Measurements from ENCODE around the gene PTPRR.

Gene PTPRR

DNA sequence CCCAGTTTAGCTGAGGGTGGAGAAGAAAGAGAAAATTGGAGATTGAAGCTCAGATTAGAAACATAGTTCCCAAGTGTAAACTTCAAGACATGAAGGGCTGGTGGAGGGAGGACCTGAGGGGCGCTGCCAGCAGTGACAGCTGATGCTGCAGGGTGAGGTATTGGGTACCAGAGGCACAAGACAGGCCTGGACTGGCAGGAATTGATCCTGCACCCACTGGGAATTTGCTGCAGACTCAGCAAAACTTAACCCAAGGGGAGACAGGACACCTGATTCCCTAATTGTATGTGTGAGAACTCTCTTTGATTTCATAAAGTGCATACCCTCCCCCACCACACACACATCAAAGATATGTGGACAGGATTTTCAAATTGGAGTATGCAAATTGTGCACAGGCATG is 11.6 kb downstream of the PTPRR start:
- DNase-seq, result no peak

DNA sequence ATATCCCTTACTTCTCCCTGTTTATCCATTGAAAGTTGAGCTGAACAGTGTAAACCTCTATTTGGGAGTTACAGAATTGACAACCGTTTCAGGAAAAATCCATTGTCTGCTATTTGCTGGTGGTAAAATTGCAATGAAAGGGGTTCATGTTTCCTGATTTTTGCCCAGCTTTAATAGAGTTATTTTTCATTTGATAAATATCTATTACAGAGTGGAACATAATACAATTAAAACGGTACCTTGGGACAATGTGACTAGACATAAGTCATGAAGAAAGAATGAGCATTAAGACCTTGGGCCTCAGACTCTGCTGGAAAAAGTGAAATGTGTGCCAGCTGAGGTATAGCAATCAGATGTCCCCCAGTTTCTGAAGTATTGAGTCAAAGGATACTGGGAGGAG is 13.1 kb downstream of the PTPRR start:
- DNase-seq, result no peak

DNA sequence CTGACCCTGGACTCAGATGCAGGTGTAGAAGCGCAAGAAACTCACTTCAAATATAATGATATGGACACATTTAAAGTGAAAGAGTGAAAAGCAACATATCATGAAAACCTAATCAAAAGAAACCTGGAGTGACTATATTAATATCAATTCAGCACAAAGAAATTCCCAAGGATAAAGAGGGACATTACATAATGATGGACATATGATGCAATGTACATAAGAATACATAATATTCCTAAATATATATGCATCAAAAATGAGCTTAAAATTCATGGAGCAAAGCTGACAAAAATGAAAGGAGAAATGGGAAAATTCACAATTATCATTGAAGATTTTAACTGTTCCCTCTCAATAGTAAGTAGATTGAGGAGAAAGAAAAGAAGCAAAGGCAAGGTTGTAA is 24.6 kb downstream of the PTPRR start:
- DNase-seq, result no peak

DNA sequence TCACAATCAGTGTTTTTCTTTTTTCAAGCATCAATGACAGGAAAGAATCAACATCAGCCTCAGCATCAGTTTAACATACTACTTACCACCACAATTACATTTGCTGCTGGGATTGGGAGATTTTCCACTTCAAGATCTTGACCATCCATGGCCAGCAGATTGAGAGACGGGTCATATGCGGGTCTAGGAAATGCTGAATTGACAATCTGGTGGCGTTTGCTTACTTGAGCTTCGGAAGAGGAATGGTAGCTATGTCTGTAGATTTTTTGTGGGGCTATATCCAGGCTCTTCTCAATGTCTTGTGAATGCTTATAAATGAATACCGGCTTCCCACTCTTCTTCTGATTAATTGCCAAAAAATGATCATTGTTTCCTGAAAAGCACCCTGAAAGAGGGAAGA is 27.9 kb downstream of the PTPRR start:
- DNase-seq, result no peak

DNA sequence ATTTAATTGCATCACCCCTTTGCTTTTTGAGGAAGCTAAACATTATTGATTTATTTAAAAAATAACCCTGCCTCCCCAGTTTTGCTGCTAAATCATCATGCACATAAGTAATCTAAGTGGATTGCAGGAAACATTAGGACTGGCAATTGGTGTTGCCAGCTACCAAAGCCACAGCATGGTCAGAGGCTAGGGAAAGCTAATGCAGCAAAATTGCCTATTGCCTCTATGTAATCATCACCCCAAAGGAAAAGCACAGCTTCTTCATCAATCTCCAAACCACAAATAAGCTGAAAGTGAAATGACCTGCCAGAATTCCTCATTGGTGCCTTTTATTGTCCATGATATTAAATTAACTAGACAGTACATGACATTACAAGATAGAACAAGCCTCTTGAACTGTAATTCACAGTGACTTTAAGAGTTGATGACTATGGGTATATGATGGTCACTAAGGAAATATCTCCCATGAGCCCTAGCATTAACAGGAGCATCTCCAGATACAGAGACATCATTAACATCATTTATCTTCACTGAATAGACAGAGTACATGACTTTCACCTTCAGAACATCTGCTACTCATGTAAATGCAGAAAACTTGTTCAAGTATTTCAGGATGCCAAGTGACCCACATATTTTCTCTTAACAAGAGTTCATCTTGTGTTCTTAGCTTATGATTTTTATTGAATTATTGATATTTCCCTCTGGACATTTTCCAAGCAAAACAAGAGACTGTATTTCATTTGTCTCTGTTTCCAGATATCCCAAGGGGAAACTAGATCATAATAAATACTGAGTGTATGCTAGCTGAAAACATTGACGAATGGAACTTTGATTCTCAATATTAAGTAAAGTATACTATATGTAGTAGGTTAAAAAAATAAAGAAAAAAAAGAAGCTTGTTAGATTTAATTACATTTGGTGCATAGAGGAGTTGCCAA is 29.4 kb downstream of the PTPRR start:
- DNase-seq, result no peak

DNA sequence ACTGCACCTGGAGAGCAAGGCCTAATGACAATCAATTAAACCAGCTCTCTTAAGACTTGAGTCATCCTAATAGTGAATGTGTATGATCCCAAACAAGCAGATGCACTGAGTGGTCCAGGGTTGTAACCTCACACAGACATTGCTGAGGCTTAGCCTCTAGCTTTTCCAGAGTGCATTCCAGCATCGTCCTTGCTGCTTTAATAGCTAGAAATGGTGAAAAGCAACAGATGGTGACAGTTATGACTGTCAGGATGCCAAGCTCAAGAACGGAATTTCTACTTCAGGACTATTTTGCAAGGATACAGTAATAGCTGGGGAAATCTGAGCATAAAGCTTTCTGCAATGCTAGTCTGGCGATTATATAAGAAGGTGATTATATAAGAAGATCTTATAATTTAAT is 34.6 kb downstream of the PTPRR start:
- DNase-seq, result no peak

DNA sequence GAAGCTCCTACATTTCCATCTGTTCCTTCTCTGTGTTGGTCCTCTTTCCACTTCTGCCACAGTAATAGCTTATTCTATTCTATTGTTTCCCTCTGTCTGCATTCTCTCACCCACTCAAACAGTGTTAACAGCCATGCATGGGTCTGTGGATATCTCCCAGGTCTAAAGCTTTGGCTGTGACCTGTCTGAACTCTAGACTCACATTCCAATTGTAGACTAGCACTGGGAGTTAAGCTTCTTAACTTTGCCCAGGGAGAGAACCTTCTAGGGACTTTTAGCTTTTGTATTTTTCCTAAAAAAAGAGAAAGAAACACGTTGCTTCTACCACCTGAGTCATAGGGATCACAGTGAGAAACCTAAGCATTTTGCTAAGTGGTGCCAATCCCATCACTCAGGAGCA is 36.7 kb downstream of the PTPRR start:
- DNase-seq, result no peak

DNA sequence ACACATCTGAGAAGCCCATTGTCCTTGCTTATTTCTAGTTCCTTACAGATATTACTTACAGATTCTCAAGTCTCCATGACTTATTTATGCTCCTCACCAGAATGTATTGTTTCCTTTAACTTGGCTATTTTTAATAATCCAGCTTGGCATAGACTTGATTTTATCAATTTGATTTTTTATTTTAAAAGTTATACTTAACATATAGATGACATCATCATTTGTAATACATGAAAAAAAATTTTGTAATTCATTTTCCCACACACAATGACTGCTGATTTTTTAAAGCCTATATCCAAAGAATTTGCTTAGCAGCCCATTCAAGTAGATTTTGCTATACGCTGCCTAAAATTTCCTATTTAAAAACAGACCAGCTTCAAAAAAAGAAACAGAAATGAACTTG is 39.8 kb downstream of the PTPRR start:
- no peak for DNase-seq

DNA sequence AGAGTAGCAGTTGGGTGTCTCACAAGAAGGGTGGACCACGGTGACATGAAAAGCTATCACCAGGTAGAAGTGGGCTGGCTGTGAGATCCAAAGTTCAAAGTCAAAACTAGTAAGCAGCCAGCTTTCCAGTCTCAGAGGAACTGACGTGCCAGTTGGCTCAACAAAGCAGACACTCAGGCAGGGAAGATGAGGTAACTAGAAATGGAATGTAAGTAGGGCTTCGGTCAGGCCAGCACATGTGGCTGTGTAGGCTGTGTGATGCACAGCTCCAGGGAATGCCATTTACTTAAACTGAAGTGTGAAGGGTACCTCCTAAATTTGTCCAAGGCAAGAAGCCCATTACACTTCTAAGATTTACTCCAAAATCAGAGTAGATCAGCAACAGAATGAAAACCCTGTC is 43.6 kb downstream of the PTPRR start:
- no peak for DNase-seq

DNA sequence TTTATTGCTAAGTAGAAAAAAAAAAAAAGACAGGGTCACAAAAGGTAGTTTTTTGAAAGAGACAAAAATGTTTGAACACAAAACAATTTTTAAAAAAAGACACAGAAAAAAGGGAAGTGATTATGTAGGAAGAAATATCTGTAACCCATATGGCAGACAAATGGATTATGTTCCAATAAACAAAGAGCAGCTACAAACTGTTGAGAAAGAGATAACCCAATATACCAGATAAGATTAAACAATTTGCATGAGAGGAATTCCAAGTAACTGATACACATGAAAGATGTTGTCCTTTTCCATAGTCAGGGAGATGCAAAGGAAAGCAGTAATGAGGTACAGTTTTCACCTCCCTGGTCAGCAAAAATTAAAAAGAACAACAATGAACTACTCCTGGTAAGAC is 44.9 kb downstream of the PTPRR start:
- no peak for DNase-seq

DNA sequence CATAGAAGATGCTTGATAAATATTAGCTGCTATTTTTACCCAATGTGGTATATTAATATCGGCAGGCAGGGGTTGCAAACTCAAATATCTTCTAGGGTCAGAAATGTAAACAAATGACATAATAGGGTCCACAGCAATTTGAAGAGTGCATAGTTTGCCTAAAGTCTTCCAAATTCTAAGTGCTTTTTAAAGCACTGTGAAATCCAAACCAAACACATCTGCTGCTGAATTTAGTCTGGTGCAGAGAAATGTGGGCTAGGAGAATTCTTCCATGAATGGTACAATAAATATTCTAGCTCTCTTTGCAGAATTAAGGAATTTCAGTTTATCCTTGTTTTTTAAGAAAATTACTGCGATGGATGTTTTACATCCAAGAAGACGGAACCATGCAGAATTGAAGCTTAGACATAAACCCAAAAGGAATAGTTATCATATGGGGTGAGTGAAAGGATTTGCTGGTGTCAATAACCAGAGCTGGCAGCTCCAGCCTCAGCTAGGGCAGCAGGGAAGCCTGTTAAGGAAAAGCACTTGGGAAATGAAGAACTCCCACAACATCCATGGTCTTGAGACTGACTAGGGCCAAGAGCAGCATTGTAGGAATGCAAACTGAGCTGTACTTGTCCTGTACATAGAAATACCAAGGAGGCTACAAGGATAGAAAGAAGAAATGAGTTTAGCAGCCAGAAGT is 65.5 kb downstream of the PTPRR start:
- no peak for DNase-seq

DNA sequence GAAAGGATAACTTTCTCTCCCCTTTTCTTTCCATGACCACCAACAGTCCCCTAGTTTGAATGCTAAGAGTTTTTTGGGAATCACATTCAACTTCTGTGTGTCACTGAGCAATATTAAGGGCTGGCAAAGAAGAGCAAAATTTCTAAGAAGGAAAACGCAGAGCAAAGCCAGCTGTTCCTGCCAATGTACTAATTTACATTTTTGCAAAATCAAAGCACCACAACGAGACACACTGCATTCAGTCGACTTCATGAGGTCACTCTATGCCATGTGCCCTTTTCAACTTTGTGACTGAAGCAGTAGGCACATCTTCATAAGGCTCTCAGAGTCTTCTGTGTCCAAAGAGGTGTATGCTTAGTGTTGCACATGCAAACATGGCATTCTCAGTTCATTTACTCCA is 66.4 kb downstream of the PTPRR start:
- DNase-seq, result no peak

DNA sequence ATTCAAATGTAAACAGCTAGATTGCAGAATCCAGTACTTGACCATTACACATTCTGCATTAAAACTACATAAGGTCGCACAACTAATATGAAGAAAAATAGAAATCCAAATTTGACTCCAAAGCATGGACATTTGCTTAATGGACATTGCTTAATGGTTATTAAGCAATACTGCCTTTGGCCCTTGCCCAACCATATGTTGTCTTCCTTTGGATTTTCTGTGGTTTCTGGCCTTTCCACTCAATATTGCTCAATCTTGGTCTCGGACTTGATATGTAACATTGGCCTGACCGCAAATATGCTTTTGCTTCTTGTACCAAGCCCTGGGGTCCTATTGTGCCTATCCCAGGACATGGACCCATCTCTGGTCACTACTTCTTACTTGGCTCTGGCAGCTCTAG is 67.2 kb downstream of the PTPRR start:
- DNase-seq, result no peak

DNA sequence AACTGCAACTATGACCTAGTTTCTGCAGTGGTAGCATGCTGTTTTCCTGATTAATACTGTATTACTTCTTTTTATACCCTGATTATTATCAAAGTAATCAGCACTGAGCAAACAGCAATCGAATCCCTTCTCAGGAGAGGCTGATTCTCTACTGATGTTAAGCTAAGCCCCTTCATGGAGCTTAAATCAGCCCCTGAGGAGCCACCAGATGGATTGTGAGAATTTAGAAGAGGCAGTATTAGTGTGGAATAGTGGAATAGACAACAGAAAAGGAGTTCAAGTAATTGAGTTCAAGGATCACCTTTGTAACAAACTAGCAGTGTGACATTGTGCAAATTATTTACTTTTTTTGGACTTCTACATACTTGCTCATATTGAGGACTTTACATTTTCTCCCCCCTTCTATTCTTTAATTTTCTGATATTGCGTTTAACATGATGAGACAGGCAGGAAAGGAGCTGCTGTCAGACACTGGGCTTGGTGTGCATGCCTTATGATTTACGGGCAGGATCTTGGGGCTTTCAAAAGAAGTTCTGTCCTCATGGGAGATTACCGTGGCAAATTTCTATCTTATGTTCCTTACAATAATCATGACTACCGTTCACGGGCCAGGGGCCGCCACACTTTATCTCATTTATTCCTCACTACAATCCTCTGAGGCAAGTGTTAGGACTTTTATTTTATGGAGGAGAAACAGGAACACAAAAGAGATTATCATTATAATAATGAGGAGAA is 68.0 kb downstream of the PTPRR start:
- no peak for DNase-seq

DNA sequence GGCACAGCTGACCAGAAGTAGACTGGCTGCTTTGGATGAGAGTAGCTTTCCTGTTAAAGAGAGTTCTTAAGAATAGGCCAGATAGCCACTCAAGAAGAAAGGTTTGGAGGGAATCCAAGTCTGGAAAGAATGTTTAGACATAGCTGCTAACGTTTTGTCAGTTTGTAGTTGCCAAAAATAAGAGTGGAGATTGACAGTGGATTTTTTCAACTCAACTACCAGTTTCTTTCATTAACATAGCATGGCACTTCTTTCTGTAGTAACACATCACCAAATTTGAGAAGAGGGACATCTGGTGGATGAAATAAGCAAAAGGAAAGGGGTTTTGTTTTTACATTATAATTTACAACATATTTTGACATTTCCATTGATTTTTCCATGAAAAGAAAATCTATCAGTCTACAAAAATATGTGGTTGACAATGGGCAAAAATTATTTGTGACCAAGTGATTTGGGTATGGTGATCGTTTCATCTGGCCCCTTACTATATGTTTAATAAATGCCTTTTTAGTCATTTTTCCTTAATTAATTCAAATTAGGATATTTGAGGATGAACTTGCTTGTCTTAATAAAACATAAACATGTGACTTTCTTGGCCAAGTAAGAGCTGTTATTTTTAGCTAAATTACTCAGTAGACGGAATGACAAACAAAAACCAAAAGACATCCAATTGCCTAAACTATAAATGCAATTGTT is 71.1 kb downstream of the PTPRR start:
- no peak for DNase-seq

DNA sequence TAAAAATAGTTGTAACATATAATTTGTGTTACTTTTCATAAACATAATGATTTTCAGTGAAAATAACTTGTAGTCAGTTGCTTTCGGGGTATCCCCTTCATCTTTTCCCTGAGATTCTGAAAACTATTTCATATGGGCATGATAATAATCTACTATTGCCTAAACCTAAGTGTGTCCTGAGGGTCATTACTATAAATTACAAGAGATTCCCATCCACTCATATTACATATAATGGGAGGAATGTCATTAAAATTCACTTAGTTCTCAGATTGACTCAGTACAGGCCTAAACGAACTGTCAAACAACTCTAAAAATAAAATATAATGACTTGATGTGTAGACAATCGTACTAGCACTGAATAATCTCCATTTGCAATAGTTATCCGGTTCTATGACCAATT is 72.7 kb downstream of the PTPRR start:
- DNase-seq, result no peak

DNA sequence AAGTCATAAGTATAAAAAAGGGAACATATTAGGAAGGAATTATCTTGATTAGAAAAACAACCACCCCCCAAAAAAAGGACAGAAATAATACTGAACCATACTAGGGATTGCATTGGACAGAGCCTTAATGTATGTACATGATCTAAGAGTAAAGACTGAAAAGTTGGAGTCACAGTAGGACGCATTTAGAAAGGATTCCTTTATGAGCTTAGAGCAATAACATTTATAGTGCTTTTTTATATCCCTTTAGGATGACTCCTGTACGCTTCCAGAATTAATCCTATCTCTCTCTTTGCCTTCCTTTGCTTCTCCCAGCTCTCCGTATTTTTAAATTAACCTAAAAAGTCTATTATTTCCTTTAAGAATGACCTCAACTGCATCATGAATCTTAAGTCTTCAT is 75.3 kb downstream of the PTPRR start:
- no peak for DNase-seq

DNA sequence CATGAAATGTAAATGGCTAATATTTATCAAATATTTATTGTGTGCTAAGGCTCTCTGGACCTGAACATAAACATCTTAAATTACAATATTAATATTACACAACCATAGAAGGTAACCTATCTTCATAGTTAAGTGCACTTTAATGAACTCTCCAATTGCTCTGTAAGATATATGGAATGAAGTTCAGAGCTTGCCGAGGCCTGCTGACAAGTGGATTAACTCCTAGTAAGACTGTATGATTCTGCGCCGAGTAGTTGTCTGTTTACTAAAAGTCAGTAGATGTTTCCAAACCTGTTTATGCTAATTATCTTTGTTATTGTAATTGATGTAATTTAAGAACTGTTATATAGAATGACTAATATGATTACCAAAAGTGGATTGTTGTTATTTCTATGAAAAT is 77.2 kb downstream of the PTPRR start:
- DNase-seq, result no peak

DNA sequence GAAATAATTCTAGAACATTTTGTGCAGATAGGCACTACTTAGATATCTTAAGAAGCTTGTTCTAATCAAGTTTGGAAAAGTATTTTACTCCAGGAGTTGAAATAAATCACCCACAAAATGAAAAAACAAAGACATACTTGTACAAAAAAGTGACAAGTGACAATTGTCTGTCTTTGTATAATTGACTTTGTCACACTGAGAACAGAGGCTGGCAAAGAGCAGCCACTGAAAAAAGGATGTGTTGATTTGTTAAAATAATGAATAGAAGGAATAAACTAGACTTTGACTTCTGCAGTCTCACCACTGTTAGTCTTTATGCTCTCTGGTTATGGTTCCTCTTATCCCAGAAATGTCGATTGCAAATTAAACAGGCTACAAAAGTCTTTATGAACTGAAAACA is 77.6 kb downstream of the PTPRR start:
- DNase-seq, result no peak

DNA sequence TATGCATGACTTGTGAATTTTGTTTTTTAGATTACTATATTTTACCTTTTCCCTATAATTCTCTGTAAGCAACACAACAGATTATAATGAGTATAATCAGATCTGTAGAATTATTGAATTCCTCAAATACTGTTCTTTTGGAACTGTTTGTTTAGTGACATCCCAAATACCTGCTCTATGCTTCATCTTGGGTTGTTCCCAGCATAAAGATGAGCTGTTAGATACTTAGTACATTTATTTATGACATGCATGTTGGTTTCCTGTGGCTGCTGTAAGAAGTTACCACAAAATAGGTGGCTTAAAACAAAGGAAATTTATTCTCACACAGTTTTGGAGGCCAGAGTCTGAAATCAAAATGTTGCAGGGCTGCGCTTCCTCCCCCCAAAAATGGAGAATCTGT is 78.4 kb downstream of the PTPRR start:
- no peak for DNase-seq

DNA sequence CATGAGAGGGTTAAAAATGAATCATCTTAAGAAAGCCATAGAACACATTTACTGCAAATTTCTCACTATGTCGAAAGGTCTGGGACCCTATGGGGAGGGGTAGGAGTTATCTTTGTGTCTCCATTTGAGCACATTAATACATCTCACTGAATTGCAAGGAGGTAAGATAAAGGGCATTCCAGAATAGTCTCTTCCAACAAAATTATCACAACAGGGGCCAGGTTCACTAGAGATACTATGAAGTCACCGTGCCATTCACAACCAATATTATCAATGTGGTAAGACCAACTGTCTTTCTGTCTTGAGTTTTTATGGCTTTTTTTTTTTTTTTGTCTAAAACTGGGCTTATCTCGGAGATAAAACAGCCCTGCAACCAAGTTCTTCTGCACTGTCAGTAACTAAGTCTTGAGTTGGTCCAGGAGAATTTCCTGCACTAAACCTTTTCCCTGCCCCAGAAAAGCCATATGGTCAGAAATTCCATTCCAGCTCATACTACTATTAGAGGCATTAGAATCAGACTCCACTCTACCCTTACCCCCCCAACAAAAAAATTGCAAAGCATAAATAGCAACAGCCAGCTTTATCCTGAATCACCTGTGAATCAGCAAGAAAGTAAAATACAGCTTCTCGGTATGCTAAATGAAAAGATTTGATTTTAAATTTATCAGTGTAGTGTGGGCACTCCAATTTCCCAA is 79.7 kb downstream of the PTPRR start:
- DNase-seq, result no peak

DNA sequence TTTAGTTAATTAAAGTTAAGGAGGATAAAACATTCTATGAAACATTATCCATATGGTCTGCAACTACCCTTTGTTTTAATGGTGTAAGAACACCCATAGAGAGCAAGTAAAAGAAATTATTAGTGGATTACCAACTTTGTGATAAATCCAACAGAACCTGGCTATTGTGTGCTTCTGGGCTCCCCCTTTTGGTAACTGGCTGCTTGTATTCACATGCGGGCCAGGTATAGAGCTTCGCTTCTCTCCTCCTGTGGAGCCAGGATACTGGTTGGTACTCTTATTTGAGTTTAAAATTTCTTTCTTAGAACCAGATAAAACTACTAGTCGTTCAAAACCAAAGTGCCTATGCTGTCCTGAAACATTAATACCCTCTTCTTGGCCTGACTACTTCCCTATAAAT is 81.0 kb downstream of the PTPRR start:
- no peak for DNase-seq

DNA sequence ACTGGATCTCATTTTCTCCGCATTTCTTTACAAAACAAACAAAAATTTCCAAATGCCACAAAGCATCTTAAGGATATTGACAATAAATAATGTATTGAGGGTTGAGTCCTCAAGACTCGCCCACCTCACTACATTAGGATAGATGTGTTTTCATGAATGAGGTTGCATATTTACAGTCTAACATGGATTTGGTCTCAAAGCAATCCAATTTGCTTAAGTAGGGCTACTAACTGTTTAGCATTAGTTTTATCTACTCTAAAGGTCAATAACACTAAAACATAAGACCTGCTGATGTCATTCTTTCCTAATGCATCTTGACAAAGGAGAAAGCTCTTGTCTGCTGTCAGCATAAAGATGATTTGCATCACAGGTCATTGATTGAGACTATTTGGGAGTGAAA is 82.4 kb downstream of the PTPRR start:
- DNase-seq, result no peak
